ENCODE results near the gene INF2.
"Not testable (repeated sequence)": the region's sequence is repeated elsewhere in the genome, so short reads cannot be mapped to it uniquely, and the experiment has no call there.

INF2 gene

DNA sequence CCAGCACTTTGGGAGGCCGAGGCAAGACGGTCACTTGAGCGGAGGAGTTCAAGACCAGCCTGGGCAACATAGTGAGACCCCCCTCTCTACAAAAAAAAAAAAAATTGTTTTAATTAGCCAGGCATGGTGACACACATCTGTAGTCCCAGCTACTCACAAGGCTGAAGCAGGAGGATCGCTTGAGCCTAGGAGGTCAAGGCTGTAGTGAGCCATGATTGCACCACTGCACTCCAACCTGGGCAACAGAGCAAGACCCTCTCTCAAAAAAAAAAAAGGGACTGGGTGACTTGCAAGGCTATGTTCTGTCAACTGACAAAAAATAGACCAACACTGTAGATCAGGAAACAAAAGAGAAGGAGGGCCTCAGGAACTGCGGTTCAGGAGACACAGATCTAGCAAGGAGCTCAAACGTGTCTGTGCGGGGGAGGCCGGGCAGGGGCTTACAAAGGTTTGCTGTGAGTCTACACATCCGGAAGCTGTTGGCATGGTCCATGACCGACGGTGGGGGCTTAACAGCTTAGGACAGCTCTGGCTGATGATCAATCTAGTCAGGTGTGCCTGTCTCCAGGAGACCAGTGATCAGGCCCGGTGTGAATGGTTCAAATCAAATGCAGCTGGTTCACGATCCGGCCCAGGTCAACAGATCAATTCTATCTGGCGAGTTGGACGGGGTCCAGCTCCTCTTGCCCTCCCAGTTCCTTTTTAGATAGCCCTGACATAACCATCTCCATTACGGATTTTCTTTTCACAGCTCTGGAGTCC, 31.7 kb upstream of the INF2 start:
- DNase-seq = no peak

GRCh38 chr14:104658325-104658712, 31.1 kb upstream of the INF2 start:
- no peak for DNase-seq

GRCh38 chr14:104659146-104659545, 30.3 kb upstream of the INF2 start:
- no peak for DNase-seq

- no peak for DNase-seq
Observed at GRCh38 chr14:104659764-104660523, 29.5 kb upstream of the INF2 start.

DNA sequence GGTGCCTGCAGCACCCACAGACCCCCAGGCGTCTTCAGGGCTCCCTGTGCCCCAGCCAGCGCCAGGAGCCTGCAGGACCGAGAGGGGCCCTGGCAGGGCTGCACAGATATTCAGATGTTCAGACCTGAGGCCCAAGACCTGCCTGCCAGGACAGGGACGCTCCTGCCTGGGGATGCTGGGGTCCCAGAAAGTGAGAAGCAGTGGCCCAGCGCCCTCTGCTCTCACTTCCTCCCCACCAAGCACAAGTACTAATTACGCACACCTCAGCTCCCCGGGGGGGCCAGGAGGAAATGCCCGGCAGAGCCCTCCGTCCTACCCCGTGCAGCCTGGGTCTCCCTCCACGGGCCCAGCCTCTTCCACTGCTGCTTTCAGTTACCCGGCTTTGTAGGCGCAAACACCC, 28.8 kb upstream of the INF2 start:
- no peak for DNase-seq

DNA sequence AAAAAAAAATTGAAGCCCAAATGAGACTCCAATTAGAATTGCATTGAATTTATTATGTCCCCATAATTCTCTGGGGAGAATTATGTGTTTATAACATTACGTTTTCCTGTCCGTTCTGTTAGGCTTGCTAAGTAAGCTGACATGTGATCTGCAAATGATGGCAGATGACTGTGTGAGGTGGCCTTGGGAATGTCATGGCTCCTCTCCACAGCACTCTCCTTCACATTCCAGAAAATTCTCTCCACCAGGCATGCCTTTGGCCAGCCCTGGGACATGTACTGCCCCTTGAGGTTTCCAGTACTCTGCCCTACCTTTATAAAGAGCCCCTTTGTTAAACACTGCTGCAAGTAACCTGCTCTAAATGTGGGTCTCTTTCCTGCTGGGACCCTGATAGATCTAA, 28.3 kb upstream of the INF2 start:
- DNase-seq = no peak

GRCh38 chr14:104661528-104662157, 27.8 kb upstream of the INF2 start:
- not testable (repeated sequence) for DNase-seq

DNA sequence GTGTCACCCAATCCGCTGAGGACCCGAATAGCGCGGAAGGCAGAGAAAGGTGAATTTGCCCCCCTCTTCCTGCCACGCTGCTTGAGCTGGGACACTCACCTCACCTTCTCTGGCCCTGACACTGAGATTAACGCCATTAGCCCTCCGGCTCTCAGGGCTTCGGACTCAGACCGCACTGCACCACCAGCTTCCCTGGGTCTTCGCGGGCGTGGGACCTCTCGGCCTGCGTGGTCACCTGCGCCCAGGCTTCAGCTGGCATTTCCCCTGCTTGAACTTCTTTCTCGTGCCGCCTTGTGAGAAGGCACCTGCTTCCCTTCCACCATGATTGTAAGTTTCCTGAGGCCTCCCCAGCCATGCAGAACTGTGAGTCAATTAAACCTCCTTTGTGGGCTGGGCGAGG, 26.9 kb upstream of the INF2 start:
- DNase-seq = not testable (repeated sequence)

GRCh38 chr14:104664107-104664506, 25.3 kb upstream of the INF2 start:
- DNase-seq = no peak

- no peak for DNase-seq
Observed at GRCh38 chr14:104664588-104664987, 24.8 kb upstream of the INF2 start.

- no peak for DNase-seq
Observed at GRCh38 chr14:104665114-104665656, 24.2 kb upstream of the INF2 start.

DNA sequence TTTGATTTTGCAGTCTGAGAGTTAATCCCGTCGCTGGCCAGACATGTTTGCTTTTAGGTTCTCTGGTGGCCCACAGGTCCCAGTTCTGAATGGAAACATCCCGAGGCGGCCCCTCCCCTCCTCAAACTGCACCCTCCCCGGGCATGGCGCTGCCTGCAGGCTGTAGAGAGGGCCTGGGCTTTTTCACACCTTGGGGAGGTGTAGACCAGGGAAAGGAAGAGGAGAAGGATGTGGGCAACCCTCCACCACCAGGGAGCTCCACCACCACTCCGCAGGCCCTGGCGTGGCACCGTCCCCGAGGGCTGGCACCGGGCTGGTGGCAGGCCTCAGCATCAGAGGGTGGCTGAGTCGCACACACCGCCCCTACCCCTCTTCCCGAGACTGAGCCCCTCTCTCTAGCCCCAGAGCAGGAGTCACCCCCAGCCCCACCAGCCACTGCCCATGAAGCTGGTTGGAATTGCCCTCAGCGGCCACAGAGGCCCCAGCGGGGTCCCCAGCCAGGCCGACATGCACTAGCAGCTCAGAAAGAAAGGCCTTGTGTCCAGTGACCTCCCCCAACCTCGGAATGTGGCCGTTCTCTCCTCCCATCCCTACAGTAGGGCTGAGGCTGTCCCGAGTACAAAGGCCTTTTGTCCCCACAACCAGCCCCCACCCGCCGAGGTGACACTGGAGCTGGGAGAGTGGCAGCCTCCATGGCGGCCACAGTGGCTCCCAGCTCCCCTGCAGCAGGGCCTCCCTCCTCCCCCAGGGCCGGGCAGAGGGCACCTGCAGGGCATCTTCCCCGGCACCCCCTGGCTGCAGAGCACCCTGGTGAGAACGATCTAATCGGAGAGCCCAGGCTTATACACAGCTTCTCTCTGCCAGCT, 23.5 kb upstream of the INF2 start:
- DNase-seq = no peak

GRCh38 chr14:104666523-104666895, 22.9 kb upstream of the INF2 start:
- DNase-seq = not testable (repeated sequence)

GRCh38 chr14:104666981-104667380, 22.4 kb upstream of the INF2 start:
- DNase-seq = no peak

DNA sequence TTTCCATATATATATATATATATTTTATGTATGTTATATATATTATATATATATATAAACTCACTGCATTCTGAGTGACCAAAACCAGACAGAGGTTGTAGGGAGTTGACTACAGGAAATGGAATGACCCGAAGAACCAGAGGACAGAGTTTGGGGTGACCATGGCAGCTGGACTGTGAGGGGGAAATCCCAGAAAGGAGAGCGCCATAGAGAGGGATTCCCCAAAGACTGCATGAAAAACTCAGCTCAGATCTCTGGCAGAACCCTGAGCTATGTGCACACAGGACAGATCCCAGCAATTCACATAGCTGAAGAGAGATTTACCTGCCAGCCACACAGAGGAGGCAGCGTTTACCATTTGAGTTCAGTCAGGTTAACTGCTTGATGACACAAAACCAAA, 19.7 kb upstream of the INF2 start:
- DNase-seq = no peak

DNA sequence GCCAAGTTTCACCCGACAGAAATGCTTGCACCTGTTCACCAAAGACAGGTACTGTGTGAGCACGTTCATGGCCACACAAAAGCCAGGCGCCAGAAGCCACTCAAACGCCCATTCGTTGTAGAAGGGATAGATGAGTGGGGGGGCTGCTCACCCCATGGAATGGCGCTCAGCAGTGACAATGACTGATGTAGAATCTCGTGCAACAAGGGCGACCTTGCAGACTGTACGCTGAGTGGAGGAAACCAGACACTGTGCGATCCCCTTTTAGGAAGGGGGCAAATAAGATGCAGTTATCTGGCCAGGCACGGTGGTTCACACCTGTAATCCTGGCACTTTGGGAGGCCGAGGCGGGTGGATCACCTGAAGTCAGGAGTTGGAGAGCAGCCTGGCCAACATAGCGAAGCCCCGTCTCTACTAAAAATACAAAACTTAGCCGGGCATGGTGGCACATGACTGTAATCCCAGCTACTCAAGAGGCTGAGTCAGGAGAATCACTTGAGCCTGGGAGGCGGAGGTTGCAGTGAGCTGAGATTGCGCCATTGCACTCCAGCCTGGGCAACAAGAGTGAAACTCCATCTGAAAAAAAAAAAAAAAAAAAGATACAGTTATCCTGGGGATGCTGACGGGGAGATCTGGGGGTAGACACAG, 18.0 kb upstream of the INF2 start:
- not testable (repeated sequence) for DNase-seq

DNA sequence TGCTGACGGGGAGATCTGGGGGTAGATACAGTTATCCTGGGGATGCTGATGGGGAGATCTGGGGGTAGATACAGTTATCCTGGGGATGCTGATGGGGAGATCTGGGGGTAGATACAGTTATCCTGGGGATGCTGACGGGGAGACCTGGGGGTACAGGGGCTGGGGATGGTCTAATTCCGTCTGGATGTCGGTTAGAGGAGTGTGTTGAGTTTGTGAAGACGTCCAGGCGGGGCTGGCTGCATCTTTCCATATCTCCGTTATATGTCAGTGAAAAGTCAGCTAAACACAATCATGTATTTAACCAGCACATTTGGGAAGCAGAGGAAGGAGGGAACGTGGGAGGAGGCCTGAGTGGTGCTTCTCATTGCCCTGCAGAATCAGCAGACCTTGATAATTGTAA, 17.3 kb upstream of the INF2 start:
- DNase-seq = not testable (repeated sequence)

DNA sequence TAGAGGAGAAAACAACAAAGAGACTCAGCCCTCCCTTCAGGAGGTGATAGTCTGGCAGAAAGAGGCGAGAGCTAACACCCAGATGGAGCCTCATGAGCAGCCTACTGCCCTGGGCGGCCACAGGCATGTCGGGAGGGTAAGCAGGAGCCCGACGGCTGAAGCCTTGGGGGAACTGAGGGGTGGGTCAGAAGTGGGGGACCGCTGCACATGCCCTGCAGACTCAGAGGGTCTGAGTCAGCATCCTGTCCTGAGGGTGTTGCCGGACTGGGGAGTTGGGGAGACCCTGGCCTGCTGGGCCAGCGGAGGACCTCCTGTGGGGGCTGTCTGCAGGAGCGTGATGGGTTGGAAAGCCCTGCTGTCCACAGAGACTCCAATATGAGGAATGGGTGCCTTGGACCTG, 15.9 kb upstream of the INF2 start:
- no peak for DNase-seq

GRCh38 chr14:104675447-104675846, 14.0 kb upstream of the INF2 start:
- no peak for DNase-seq

DNA sequence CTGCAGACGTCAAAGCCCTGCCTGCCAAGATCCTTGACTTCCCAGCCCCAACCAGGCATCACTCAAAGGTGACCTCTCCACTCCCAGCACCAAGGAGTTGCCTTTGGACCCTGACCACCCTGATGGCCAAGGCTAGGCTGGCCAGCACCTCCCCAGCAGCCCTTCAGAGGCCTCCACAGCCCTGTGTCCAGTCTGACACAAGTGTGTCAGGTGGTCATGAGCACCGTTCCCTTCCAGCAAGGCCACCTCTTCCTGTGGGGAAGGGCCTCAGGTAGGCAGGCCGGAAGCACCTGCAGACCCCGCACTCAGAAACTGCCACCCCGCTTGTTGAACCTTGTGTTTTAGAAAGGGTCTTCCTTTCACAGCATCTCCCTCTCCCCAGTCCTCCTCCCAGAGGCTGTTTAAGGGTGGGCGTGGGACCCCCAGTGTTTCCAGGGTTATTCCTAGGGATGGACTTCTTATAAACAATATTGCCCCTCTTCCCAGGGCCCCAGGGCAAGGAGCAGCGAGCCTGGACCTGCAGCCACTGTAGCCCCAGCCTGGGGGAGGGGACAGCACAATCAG, 13.2 kb upstream of the INF2 start:
- DNase-seq = no peak

DNA sequence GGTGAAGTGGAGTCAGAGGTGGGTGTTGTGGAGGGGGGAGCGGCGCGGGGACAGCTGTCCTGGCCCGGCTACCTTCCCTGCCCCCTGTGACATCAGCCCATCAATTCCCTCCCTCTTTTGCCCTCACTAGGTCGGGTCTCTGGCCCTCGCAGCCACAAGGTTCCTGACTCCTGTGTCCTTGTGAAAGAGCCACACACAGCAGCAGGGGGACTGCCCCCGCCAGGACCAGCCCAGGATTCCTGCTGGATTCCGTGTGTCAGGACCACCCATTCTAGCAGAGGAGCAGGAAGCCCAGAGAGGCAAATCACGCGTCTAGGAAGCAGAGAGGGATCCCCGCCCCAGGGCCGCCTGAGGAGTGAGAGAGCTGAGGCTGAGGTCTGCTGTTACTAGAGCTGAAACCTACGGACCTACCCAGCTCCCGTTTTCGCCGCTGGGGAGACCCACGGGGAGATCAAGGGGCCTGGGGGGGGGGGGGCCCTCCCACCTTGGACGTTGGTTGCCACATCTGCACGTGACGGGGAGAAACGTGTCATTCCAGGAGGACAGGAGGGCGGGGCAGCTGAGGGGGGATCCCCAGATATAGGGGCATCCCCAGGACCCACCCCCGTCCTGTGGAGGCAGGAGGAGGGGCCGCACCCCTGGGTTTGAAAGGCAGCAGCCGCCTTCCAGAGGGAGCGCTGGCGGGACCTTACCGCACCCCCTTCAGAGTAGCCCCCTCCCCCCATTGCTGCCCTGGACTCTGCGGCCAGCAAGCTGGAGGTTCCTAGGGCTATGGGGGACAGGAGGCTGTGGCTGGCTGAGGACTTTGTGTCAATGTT, 12.5 kb upstream of the INF2 start:
- peak; percentile 62 for DNase-seq

All from NCI-H510A (cell line).